Measurements from ENCODE around the gene STAT6.

STAT6 gene

DNA sequence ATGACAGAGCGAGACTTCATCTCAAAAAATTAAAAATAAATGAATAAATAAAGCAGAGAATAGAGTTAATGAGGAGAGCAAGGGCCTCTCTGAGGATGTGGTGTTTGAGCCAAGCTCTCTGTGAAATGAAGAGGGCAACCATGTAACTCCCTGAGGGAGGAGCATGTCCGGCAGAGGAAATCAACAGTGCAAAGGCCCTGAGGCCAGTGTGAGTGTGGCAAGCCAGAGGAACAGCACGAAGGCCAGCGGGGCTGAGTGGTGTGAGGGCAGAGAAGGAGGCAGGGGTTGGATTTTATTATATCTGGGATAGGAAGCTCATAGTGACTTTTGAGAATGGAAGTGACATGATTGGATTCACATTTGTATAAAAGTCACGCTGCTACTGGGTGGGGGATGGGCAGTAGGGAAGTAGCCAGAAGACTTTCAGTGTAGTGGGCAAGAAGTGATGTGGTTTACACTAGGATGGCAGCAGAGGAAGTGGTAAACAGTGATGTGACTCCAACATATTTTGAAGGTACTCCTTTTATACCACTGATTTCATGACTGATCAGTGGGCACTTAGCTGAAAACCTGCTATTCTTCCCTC is 46.5 kb upstream of the STAT6 start:
- TF ChIP-seq, protein P1, sequence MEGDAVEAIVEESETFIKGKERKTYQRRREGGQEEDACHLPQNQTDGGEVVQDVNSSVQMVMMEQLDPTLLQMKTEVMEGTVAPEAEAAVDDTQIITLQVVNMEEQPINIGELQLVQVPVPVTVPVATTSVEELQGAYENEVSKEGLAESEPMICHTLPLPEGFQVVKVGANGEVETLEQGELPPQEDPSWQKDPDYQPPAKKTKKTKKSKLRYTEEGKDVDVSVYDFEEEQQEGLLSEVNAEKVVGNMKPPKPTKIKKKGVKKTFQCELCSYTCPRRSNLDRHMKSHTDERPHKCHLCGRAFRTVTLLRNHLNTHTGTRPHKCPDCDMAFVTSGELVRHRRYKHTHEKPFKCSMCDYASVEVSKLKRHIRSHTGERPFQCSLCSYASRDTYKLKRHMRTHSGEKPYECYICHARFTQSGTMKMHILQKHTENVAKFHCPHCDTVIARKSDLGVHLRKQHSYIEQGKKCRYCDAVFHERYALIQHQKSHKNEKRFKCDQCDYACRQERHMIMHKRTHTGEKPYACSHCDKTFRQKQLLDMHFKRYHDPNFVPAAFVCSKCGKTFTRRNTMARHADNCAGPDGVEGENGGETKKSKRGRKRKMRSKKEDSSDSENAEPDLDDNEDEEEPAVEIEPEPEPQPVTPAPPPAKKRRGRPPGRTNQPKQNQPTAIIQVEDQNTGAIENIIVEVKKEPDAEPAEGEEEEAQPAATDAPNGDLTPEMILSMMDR (conservative IDR thresholded peaks at IDR 0.05; ENCODE audit: control insufficient read depth, insufficient read depth, low read depth, low read length): no peak
- no peak for DNase-seq (ENCODE audit: low read depth)
- H3K4me3 ChIP-seq (ENCODE audit: control insufficient read depth, low read depth, low read length): no peak overlapping the region

DNA sequence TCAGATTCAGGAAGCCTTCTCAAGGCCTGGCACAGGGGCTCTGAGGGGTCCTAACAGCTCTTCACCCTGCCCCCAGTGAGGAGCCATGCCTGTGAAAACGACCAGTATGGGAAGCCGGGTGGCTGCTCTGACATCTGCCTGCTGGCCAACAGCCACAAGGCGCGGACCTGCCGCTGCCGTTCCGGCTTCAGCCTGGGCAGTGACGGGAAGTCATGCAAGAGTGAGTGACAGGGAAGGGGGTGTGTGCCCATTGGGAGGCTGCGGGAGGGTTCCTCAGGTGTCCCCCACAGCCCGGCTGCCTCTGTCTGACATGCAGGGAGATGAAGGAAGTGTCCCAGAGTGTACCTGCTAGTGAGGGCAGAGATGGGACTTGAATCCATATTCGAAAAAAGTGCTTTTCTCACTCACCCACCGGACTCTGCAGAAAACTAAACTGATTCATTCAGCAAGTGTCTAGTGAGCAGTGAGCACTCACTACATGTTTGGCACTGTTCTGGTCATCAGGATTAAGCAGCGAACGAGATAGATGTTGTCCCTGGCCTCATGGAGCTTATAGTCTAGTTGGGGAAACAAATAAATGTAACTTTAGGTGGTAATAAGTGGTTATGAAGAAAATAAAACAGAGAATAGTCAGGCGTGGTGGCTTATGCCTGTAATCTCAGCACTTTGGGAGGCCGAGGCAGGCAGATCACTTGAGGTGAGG is 45.7 kb upstream of the STAT6 start:
- H3K4me3 ChIP-seq (ENCODE audit: control insufficient read depth, low read depth, low read length): no peak overlapping the region
- TF ChIP-seq, protein P1 (conservative IDR thresholded peaks at IDR 0.05; ENCODE audit: control insufficient read depth, insufficient read depth, low read depth, low read length): no peak
- DNase-seq (ENCODE audit: low read depth): no peak

DNA sequence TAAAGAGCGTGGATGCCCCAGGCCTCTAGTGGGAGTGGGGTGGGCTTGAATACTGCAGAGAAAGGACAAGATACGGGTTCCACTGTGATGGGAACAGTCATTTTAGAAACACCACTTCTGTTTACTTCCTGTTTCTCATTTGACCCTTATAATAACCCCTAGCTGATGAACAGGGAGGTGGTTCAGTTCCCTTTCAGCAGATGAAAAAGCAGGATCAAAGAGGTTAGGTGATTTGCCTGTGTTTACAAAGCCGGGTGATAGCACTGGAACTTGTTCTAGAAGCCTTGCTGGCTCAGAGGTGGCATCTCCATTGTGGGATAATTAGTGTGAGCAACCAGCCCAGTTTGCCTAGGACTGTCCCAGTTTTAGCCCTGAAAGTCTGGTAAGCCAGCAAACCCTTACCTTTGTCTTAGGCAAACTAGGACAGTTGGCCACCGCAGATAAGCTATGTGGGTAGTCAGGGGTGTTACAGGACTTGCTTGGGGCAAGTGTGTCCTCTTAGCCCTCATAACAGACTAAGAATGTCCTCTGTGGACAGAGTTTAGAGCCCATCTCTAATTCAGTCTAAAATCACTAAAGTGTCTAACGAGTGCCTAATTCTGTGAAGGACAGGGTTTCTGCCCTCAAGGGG is 43.8 kb upstream of the STAT6 start:
- no peak for DNase-seq (ENCODE audit: low read depth)
- no peak overlapping the region for H3K4me3 ChIP-seq (ENCODE audit: control insufficient read depth, low read depth, low read length)
- TF ChIP-seq, protein P1 (conservative IDR thresholded peaks at IDR 0.05; ENCODE audit: control insufficient read depth, insufficient read depth, low read depth, low read length): no peak

DNA sequence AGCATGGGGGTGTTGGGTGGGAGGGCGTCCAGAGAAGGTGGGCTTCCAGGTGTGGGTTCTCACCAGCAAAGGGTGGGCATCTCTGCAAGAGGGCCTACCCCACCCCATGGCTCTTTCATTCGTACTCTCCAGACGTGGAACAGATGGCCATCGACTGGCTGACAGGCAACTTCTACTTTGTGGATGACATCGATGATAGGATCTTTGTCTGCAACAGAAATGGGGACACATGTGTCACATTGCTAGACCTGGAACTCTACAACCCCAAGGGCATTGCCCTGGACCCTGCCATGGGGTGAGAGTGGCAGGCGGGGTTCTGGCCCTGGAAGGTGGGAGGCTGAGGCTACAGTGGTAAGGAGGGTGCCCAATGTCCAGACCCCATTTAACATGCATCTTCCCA is 42.9 kb upstream of the STAT6 start:
- H3K4me3 ChIP-seq (ENCODE audit: control insufficient read depth, low read depth, low read length): no peak overlapping the region
- TF ChIP-seq, protein P1 (conservative IDR thresholded peaks at IDR 0.05; ENCODE audit: control insufficient read depth, insufficient read depth, low read depth, low read length): no peak
- DNase-seq (ENCODE audit: low read depth): no peak

DNA sequence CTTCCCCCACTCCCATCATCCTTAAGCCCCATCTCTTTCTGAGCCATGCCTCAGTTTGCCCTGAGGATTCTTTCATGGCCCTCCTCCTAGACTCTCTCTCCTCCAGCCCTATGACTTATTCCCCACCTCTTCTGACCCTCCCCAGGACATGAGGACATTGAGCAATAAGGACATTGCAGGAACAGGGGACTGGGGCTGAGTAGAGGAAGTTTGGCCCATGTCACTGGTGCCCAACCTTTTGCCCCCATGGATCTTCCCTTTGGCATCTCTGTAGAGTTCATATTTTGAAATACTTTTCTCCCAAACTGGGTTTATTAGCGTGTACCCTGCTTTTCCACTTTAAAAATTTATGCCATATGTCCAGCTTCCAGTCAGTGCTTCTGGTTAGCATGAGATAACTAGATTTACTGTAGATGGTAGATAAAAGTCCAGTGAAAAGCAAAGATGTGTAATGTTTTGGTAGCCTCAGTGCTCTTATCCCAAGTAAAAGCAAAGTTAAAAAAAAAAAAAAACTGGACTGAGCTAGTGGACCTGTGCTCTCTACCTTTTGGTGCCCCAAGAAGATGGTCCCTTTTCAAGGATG is 42.3 kb upstream of the STAT6 start:
- no peak for DNase-seq (ENCODE audit: low read depth)
- no peak overlapping the region for H3K4me3 ChIP-seq (ENCODE audit: control insufficient read depth, low read depth, low read length)
- TF ChIP-seq, protein P1 (conservative IDR thresholded peaks at IDR 0.05; ENCODE audit: control insufficient read depth, insufficient read depth, low read depth, low read length): no peak

DNA sequence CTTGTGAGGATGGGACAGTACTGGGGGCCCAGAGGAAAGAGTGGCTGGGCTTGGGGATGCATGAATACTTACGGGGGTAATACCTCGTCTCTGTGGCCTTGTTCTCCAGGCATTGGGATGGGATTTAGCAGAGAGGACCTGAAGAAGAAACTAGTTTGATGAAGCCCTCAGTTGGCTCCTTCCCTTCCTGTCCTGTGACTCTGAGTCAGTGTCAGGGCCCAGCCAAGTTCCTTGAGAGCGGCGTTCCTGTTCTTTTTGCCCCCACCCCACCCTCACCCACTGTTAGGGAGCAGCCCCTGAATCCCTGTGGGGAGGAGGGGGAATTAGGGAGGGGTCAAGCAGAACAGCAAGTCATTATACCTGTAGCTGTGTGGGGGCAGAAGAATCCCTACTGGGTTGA is 41.5 kb upstream of the STAT6 start:
- TF ChIP-seq, protein P1 (conservative IDR thresholded peaks at IDR 0.05; ENCODE audit: control insufficient read depth, insufficient read depth, low read depth, low read length): no peak
- DNase-seq (ENCODE audit: low read depth): peak; percentile 85
- no peak overlapping the region for H3K4me3 ChIP-seq (ENCODE audit: control insufficient read depth, low read depth, low read length)
